CD14-positive monocyte (primary cell): Measurements from ENCODE around the gene NOX3. TPM values are rescaled to one million over a fixed set of nuclear protein-coding genes. Genes with fewer than 3 reads are reported as not detected.

Source experiments
- DNase-seq, 3 donors: peaks; one replicate each; pipeline ENCODE4 v3.0.0-alpha.2; 2011 to 2022
- H2AFZ ChIP-seq: 2 replicates; pipeline ENCODE4 v1.6.0; 2012; ENCODE audit warnings: mild to moderate bottlenecking, low read depth, low read length, inconsistent platforms; ENCODE audit not compliant: insufficient read depth, poor library complexity, severe bottlenecking
- H3K27ac ChIP-seq, 2 donors: 1 replicate in 1 of 2; 2 replicates in 1 of 2; pipeline ENCODE4 v1.5.1; 2012 to 2013; ENCODE audit warnings: low read length in 2 of 2, control low read depth in 1 of 2, inconsistent platforms in 1 of 2, low read depth in 1 of 2, mild to moderate bottlenecking in 1 of 2
- H3K27me3 ChIP-seq, 2 donors: one replicate each; pipeline versions ENCODE4 v1.6.0 to v1.6.1; 2011 to 2013; ENCODE audit warnings: low read length in 2 of 2; ENCODE audit not compliant: control insufficient read depth in 2 of 2, insufficient read depth in 2 of 2
- H3K36me3 ChIP-seq, 2 donors: replicated peaks in 1 of 2; 1 replicate in 1 of 2; 2 replicates in 1 of 2; pipeline versions ENCODE4 v1.5.1 to v1.6.1; 2012 to 2013; ENCODE audit warnings: low read length in 2 of 2, control low read depth in 1 of 2, inconsistent platforms in 1 of 2, mild to moderate bottlenecking in 1 of 2; ENCODE audit not compliant: insufficient read depth in 2 of 2, control insufficient read depth in 1 of 2
- H3K4me1 ChIP-seq, 2 donors: 1 replicate in 1 of 2; 2 replicates in 1 of 2; pipeline versions ENCODE4 v1.5.1 to v1.6.1; 2012 to 2013; ENCODE audit warnings: low read length in 2 of 2, control low read depth in 1 of 2, inconsistent platforms in 1 of 2, mild to moderate bottlenecking in 1 of 2, moderate library complexity in 1 of 2; ENCODE audit not compliant: insufficient read depth in 2 of 2, control insufficient read depth in 1 of 2
- H3K4me2 ChIP-seq: replicated peaks from 2 replicates; pipeline ENCODE3; 2012; ENCODE audit warnings: low read length, moderate library complexity, mild to moderate bottlenecking; ENCODE audit not compliant: poor library complexity, severe bottlenecking; ENCODE audit errors: extremely low read depth
- H3K4me3 ChIP-seq, 3 experiments: fragments of 200-600 bp in 1 of 3; sonication (generic) in 1 of 3; replicated peaks in 1 of 3; 1 replicate in 2 of 3; 2 replicates in 1 of 3; pipeline ENCODE4 v1.5.1; 2011 to 2013; ENCODE audit warnings: low read length in 3 of 3, mild to moderate bottlenecking in 3 of 3, control low read depth in 2 of 3, low read depth in 2 of 3, inconsistent platforms in 1 of 3, moderate library complexity in 1 of 3
- H3K79me2 ChIP-seq: 2 replicates; pipeline ENCODE4 v1.6.0; 2012; ENCODE audit warnings: mild to moderate bottlenecking, control low read depth, inconsistent platforms, low read length, moderate library complexity; ENCODE audit not compliant: insufficient read depth
- H3K9ac ChIP-seq: 2 replicates; pipeline ENCODE4 v1.6.0; 2017; ENCODE audit warnings: low read length, mild to moderate bottlenecking; ENCODE audit not compliant: insufficient read depth, poor library complexity, severe bottlenecking
- H3K9me3 ChIP-seq, 2 donors: replicated peaks in 1 of 2; 1 replicate in 1 of 2; 2 replicates in 1 of 2; pipeline versions ENCODE4 v1.5.1 to v1.6.1; 2012 to 2013; ENCODE audit warnings: low read length in 2 of 2, control low read depth in 1 of 2; ENCODE audit not compliant: control insufficient read depth in 1 of 2, insufficient read depth in 1 of 2
- H4K20me1 ChIP-seq: 2 replicates; pipeline ENCODE4 v1.6.0; 2012; ENCODE audit warnings: mild to moderate bottlenecking, low read length, control low read depth, moderate library complexity; ENCODE audit not compliant: insufficient read depth
- H3K27ac Mint-ChIP-seq, 7 donors: one replicate each; pipeline ENCODE4 v1.8.0; 2020; ENCODE audit warnings: mild to moderate bottlenecking in 7 of 7, mixed read lengths in 7 of 7, moderate library complexity in 6 of 7, inconsistent platforms in 2 of 7
- H3K27me3 Mint-ChIP-seq, 3 donors: one replicate each; pipeline ENCODE4 v1.8.0; 2021 to 2022; ENCODE audit warnings: low read depth in 3 of 3, mild to moderate bottlenecking in 3 of 3, mixed read lengths in 3 of 3, moderate library complexity in 3 of 3, inconsistent platforms in 1 of 3
- H3K36me3 Mint-ChIP-seq, 2 donors: one replicate each; pipeline ENCODE4 v1.8.0; 2020; ENCODE audit warnings: mixed read lengths in 2 of 2, inconsistent platforms in 1 of 2, mild to moderate bottlenecking in 1 of 2
- H3K4me1 Mint-ChIP-seq: one replicate; pipeline ENCODE4 v1.8.0; 2020; ENCODE audit warnings: mild to moderate bottlenecking, mixed read lengths
- H3K4me3 Mint-ChIP-seq, 2 donors: one replicate each; pipeline ENCODE4 v1.8.0; 2020; ENCODE audit warnings: mild to moderate bottlenecking in 2 of 2, mixed read lengths in 2 of 2, moderate library complexity in 1 of 2
- H3K9me3 Mint-ChIP-seq, 7 donors: one replicate each; pipeline ENCODE4 v1.8.0; 2020 to 2022; ENCODE audit warnings: mixed read lengths in 7 of 7, mild to moderate bottlenecking in 6 of 7, moderate library complexity in 6 of 7, inconsistent platforms in 2 of 7
- CTCF ChIP-seq: fragments of 200-600 bp; IDR thresholded peaks from one replicate; pipeline ENCODE4 v1.8.0; 2022; ENCODE audit warnings: antibody characterized with exemption, mild to moderate bottlenecking
- WGBS: methylation state at CpG from one replicate; pipeline ENCODE4 v1.1.5; 2013; ENCODE audit warnings: missing lambda C conversion rate; ENCODE audit not compliant: insufficient coverage; 5-methylcytosine and 5-hydroxymethylcytosine counted together
- intact Hi-C, 2 donors: fragments of 100-400 bp; cut with micrococcal nuclease; formaldehyde crosslinking; loops; one replicate each; pipeline versions ENCODE4 v1.15.0 to v1.15.1; 2023
- polyA plus RNA-seq, 3 donors: library from polyadenylated mRNA; depleted of rRNA in 1 of 3; unstranded in 2 of 3; stranded (reverse) in 1 of 3; fragments of 300-500 nt in 2 of 3; fragments of >200 nt in 1 of 3; fragmentation: Illumina TruSeq in 2 of 3; gene quantifications; 1 replicate in 2 of 3; 2 replicates in 1 of 3; pipeline ENCODE4 v1.2.3, GENCODE V29; 2012 to 2021

Gene NOX3
- polyA plus RNA-seq, 3 donors: not detected

GRCh38 chr6:155375801-155376200, 79.8 kb downstream of the NOX3 start:
- Histone ChIP-seq H3K79me2 (no peaks in the 10 kb centered on the region), H3K9ac (no peak overlapping the region), H3K4me1 (no peaks in the 10 kb centered on the region), H2AFZ (no peak overlapping the region), H3K36me3 (no peaks in the 10 kb centered on the region), H3K27me3 (no peaks in the 10 kb centered on the region), H3K27ac (no peak overlapping the region), H4K20me1 (no peaks in the 10 kb centered on the region), H3K4me3 (no peak overlapping the region), H3K9me3 (no peaks in the 10 kb centered on the region), H3K4me2 (no peak overlapping the region)
- Mint-ChIP-seq H3K27ac (no peak overlapping the region), H3K36me3 (no peaks in the 10 kb centered on the region), H3K4me1 (no peaks in the 10 kb centered on the region), H3K9me3 (peaks cover 0 to 3% (median 0%) of the 10 kb centered on the region in 7 donors), H3K27me3 (peaks cover 0 to 1% (median 0%) of the 10 kb centered on the region in 3 donors), H3K4me3 (no peak overlapping the region)
- TF ChIP-seq CTCF: no peak
- DNase-seq: no peak
- intact Hi-C loops: no loop called here
- 100% methylated on average over 1 of the region's 2 CpGs for WGBS

DNA sequence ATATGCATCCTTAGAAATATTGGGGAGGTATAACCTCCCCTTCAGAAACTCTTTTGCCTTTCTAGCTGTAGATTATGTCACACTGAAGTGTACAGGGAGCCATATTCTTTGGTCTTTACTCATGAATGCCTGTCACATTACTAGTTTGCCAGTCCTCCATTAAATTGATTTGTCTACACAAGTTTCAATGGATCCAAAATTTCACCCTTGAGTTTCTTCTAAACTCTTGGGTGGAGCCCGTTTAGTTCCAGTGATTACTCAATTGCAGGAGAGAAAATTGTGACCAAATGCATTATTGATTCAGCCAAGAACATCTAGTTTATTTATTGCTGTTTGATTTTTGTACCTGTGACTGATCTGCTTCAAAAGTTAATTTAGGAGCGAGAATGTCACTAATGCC, 81.0 kb downstream of the NOX3 start:
- Histone ChIP-seq H2AFZ (no peak overlapping the region), H3K4me1 (no peaks in the 10 kb centered on the region)
- no peak overlapping the region for H3K27ac Mint-ChIP-seq

More for the DNA sequence above, 81.0 kb downstream of the NOX3 start:
- Histone ChIP-seq H3K4me2 (no peak overlapping the region), H3K36me3 (no peaks in the 10 kb centered on the region), H3K9me3 (no peaks in the 10 kb centered on the region), H3K27ac (no peak overlapping the region), H3K4me3 (no peak overlapping the region), H3K9ac (no peak overlapping the region), H3K27me3 (no peaks in the 10 kb centered on the region), H4K20me1 (no peaks in the 10 kb centered on the region), H3K79me2 (no peaks in the 10 kb centered on the region)
- H3K9me3 Mint-ChIP-seq: peaks cover 0 to 3% (median 0%) of the 10 kb centered on the region in 7 donors
- no peak for TF ChIP-seq CTCF
- H3K36me3 Mint-ChIP-seq: no peaks in the 10 kb centered on the region
- H3K4me1 Mint-ChIP-seq: no peaks in the 10 kb centered on the region
- intact Hi-C loops: no loop called here
- no peak overlapping the region for H3K4me3 Mint-ChIP-seq
- no CpG with 5 or more reads among the region's 2 CpGs for WGBS
- DNase-seq: no peak
- peaks cover 0 to 1% (median 0%) of the 10 kb centered on the region in 3 donors for H3K27me3 Mint-ChIP-seq
